Small intestine (tissue), 7 donors: ENCODE measurements around the gene ANKMY1. TPM values are rescaled to one million over a fixed set of nuclear protein-coding genes. Genes with fewer than 3 reads are reported as not detected.

Experiments used
- DNase-seq, 2 donors: peaks; one replicate each; pipeline versions ENCODE4 v3.0.0 to v3.0.0-alpha.2; 2013
- FAIRE-seq: peaks from 2 replicates; lab custom pipeline; 2012; peaks lifted over from hg19 to GRCh38; lab: Jason Lieb, UNC
- H3K27ac ChIP-seq, 3 donors: one replicate each; pipeline ENCODE4 v1.5.1; 2013; ENCODE audit warnings: low read length in 2 of 3, mild to moderate bottlenecking in 2 of 3, control low read depth in 1 of 3, inconsistent platforms in 1 of 3, low read depth in 1 of 3, moderate library complexity in 1 of 3
- H3K27me3 ChIP-seq, 3 donors: one replicate each; pipeline ENCODE4 v1.6.1; 2013; ENCODE audit warnings: low read length in 3 of 3, inconsistent platforms in 1 of 3; ENCODE audit not compliant: control insufficient read depth in 3 of 3, insufficient read depth in 3 of 3
- H3K36me3 ChIP-seq, 3 donors: one replicate each; pipeline ENCODE4 v1.6.1; 2013; ENCODE audit warnings: low read length in 3 of 3, inconsistent platforms in 1 of 3, low read depth in 1 of 3, mild to moderate bottlenecking in 1 of 3, moderate library complexity in 1 of 3; ENCODE audit not compliant: control insufficient read depth in 3 of 3, insufficient read depth in 2 of 3
- H3K4me1 ChIP-seq, 3 donors: one replicate each; pipeline ENCODE4 v1.6.1; 2013; ENCODE audit warnings: low read length in 2 of 3, inconsistent platforms in 1 of 3, low read depth in 1 of 3, mild to moderate bottlenecking in 1 of 3, moderate library complexity in 1 of 3; ENCODE audit not compliant: control insufficient read depth in 3 of 3, insufficient read depth in 2 of 3
- H3K4me3 ChIP-seq, 3 donors: one replicate each; pipeline ENCODE4 v1.5.1; 2013; ENCODE audit warnings: low read length in 3 of 3, control low read depth in 1 of 3, inconsistent platforms in 1 of 3, low read depth in 1 of 3, mild to moderate bottlenecking in 1 of 3, moderate library complexity in 1 of 3
- H3K9me3 ChIP-seq, 2 donors: one replicate each; pipeline ENCODE4 v1.6.1; 2013; ENCODE audit warnings: low read depth in 1 of 2, low read length in 1 of 2; ENCODE audit not compliant: control insufficient read depth in 2 of 2, insufficient read depth in 1 of 2
- WGBS, 3 donors: extraction: QIAGEN DNeasy Blood & Tissue Kit; methylation state at CpG; one replicate each; pipeline ENCODE4 v1.1.7; 2013; 5-methylcytosine and 5-hydroxymethylcytosine counted together
- polyA plus RNA-seq, 4 donors: library from polyadenylated mRNA; stranded (reverse) in 3 of 4; unstranded in 1 of 4; fragments of 200-250 nt in 3 of 4; fragments of 120-200 nt in 1 of 4; gene quantifications; one replicate each; pipeline versions ENCODE4 v1.2.1 to v1.2.3, GENCODE V29; 2013
- donor health status: healthy with polysubstance abuse.
- donor health status: control.
- donor health status: control.
- donor health status: Bipolar disorder and iron deficiency.
- donor health status: healthy.

ANKMY1 gene
- polyA plus RNA-seq, 4 donors: 3.4 to 13.0 (median 5.9) TPM

DNA sequence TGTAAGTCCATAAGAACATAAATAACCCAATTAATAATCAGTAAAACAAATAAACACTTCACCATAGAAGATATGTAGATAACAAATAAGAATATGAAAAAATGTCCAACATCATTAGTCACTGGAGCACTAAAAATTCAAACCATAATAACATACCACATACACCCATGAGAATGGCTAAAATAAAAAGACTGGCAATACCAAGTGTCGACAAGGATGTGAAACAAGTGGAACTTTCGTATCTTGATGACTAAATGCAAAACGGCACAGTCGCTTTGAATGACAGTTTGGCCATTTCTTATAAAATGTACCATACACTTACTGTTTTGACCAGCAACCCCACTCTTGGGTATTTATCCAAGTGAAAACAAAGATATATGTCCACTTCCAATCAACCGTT is 26.8 kb downstream of the ANKMY1 start:
- FAIRE-seq: no peak
- no peaks in the 10 kb centered on the region for H3K27me3 ChIP-seq
- DNase-seq: no peak
- H3K4me1 ChIP-seq: no peaks in the 10 kb centered on the region
- peaks cover 0 to 37% (median 2%) of the 10 kb centered on the region in 3 donors for H3K36me3 ChIP-seq
- peaks cover 0 to 44% of the 10 kb centered on the region in 2 donors for H3K9me3 ChIP-seq
- H3K27ac ChIP-seq: no peak overlapping the region
- WGBS, 3 donors: 98 to 100% (median 99%) methylated on average over 5 of the region's 5 CpGs
- H3K4me3 ChIP-seq: no peak overlapping the region

DNA sequence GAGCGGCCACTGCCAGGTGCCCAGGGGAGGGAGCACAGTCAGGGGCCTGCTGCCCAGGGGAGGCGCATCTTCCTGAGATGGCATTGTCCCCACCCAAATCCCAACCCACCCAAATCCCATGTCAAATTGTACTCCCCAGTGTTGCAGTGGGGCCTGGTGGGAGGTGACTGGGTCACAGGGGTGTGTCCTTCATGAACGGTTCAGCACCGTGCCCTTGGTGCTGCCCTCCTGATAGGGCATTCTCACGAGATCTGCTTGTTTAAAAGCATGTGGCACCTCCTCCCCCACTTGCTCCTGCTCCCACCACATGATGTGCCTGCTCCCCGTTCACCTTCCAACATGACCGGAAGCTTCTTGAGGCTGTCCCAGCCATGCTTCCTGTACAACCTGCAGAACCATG is 27.6 kb downstream of the ANKMY1 start:
- Histone ChIP-seq H3K36me3 (peaks cover 0 to 45% (median 2%) of the 10 kb centered on the region in 3 donors), H3K27ac (no peak overlapping the region), H3K4me1 (no peaks in the 10 kb centered on the region), H3K27me3 (no peaks in the 10 kb centered on the region), H3K4me3 (no peak overlapping the region), H3K9me3 (peaks cover 0 to 52% of the 10 kb centered on the region in 2 donors)
- no peak for DNase-seq
- 94 to 96% (median 94%) methylated on average over 7 of the region's 7 CpGs for WGBS, 3 donors
- no peak for FAIRE-seq

DNA sequence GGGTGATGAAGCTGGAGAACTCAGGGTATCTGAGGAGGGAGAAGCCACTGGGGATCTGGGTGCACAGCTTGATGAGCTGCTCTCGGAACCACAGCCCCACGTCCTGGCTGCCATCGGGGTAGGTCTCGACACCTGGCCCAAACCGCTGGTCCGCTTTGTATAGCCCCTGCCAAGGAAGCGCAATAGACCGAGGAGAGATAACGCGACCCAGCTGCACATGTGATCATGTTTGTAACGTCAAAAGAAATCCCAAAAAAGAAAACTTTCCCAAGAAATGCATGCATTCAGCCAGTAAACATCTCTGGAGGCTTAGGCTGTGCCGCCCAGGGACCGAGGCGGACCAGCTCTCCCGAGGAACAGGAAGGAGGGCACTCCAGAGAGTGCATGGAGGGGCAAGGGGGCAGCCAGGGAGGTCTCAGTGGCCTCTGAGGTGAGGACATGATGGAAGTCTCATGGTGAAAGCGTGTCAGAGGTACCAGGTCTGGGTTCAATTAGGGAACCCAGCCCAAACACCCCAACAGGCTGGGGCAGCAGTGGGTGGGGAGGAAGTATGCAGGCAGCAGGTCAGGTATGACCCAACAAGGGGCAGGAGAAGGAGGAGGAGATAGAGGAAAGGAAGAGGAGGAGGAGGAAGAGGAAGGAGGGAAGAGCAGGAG is 28.3 kb downstream of the ANKMY1 start:
- DNase-seq: no peak
- no peaks in the 10 kb centered on the region for H3K4me1 ChIP-seq
- no peaks in the 10 kb centered on the region for H3K27me3 ChIP-seq
- peaks cover 2 to 48% (median 2%) of the 10 kb centered on the region in 3 donors for H3K36me3 ChIP-seq
- 96 to 98% (median 97%) methylated on average over 16 of the region's 16 CpGs for WGBS, 3 donors
- H3K9me3 ChIP-seq: peaks cover 0 to 58% of the 10 kb centered on the region in 2 donors
- no peak for FAIRE-seq
- no peak overlapping the region for H3K4me3 ChIP-seq
- no peak overlapping the region for H3K27ac ChIP-seq

DNA sequence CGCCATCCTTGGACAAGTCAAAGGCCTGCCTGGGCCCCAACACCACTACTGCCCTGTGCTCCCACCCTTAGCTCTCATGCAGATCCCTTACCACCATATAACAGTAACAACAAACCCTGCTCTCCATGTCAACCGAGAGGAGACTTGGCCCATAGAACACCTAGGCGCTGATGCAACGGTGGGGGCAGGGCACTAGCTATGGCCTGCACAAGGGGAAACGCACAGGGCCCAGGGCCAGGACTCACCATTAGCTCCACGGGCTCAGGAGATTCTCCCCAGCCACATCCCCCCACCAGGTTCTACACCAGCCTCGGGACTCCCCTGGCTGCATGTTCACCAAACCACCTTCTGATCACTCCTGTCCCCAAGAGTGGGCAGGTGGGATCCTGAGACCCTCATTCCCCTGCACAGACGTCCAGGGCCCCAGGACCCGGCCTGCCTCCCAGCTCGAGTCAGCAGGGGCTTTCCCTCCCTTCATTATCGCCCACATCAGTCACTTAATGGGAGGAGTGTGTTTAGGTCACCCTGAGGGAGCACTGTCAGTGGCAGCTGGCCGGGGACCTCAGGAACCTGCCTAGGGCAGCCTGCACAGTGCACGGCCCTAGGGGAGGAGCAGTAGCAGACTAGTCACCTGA is 29.3 kb downstream of the ANKMY1 start:
- no peak for DNase-seq
- H3K27me3 ChIP-seq: no peaks in the 10 kb centered on the region
- peaks cover 0 to 62% of the 10 kb centered on the region in 2 donors for H3K9me3 ChIP-seq
- H3K36me3 ChIP-seq: peaks cover 2 to 51% (median 2%) of the 10 kb centered on the region in 3 donors
- no peaks in the 10 kb centered on the region for H3K4me1 ChIP-seq
- FAIRE-seq: no peak
- 85 to 95% (median 92%) methylated on average over 13 of the region's 13 CpGs for WGBS, 3 donors
- no peak overlapping the region for H3K27ac ChIP-seq
- H3K4me3 ChIP-seq: no peak overlapping the region

DNA sequence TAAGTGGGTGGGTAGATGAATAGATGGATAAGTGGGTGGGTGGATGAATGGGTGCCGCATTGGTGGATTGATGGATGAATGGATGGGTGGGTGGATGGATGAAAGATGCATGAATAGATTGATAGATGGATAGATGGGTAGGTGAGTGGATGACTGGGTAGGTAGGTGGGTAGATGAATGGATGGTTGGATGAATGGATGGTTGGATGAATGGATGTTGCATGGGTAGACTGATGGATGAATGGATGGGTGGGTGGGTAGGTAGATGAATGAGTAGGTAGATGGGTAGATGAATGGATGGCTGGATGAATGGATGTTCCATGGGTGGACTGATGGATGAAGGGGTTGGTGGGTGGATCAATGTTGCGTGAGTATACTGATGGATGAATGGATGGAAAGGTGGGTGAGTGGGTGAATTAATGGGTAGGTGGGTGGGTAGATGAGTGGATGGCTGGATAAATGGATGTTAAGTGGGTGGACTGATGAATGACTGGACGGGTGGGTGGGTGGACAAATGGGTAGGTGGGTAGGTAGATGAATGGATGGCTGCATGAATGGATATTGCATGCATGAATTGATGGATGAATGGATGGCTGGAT is 30.5 kb downstream of the ANKMY1 start:
- no peak for DNase-seq
- Histone ChIP-seq H3K27ac (no peak overlapping the region), H3K9me3 (peaks cover 0 to 60% of the 10 kb centered on the region in 2 donors), H3K4me1 (no peaks in the 10 kb centered on the region), H3K27me3 (no peaks in the 10 kb centered on the region), H3K36me3 (peaks cover 2 to 59% (median 6%) of the 10 kb centered on the region in 3 donors), H3K4me3 (no peak overlapping the region)
- WGBS, 3 donors: 88 to 94% (median 93%) methylated on average over 3 of the region's 3 CpGs
- FAIRE-seq: no peak

DNA sequence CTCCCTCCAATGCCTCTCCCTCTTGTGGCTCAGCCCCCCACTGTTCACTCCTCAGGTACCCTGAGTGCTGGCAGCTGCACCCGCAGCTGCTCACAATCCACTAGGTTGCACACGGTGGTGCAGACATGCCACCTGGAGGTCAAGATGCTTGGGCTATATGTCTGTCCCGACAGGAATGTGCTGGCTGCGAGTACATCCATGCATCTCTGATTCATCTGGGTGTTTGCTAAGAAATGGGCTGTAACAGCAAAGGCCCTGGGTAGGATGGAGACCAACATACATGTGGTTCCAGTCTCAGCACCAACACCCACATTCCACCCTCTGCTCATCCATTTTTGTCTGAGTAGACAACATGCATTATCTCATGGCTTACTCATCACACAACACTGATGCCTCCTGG is 31.3 kb downstream of the ANKMY1 start:
- H3K9me3 ChIP-seq: peaks cover 0 to 56% of the 10 kb centered on the region in 2 donors
- no peak overlapping the region for H3K27ac ChIP-seq
- 87 to 91% (median 90%) methylated on average over 4 of the region's 4 CpGs for WGBS, 3 donors
- H3K27me3 ChIP-seq: no peaks in the 10 kb centered on the region
- FAIRE-seq (no peak), DNase-seq (no peak)
- no peaks in the 10 kb centered on the region for H3K4me1 ChIP-seq
- H3K4me3 ChIP-seq: no peak overlapping the region
- H3K36me3 ChIP-seq: peaks cover 2 to 59% (median 6%) of the 10 kb centered on the region in 3 donors

DNA sequence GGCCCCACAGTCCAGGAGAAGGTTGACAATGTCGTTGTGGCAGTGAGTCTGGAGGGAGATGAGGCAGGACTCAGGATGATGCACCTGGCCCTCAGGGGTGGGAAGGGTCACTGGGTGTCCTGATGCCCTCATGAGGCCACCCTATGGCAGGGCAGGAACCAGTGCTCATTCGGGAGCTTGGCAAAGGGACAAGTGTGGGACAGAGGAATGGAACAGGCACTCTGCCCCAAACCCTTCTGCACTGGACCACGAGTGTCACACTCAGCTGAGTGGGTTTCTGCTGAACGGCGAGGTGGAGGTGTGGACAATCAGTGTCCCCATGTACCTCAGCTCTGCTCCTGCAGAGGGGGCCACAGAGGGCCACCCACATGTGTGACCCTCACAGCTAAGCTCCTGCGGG is 32.0 kb downstream of the ANKMY1 start:
- DNase-seq: no peak
- H3K4me3 ChIP-seq: no peak overlapping the region
- 97 to 100% (median 98%) methylated on average over 6 of the region's 6 CpGs for WGBS, 3 donors
- H3K4me1 ChIP-seq: no peaks in the 10 kb centered on the region
- H3K27ac ChIP-seq: no peak overlapping the region
- H3K27me3 ChIP-seq: no peaks in the 10 kb centered on the region
- FAIRE-seq: no peak
- H3K36me3 ChIP-seq: peaks cover 2 to 59% (median 6%) of the 10 kb centered on the region in 3 donors
- H3K9me3 ChIP-seq: peaks cover 0 to 54% of the 10 kb centered on the region in 2 donors

DNA sequence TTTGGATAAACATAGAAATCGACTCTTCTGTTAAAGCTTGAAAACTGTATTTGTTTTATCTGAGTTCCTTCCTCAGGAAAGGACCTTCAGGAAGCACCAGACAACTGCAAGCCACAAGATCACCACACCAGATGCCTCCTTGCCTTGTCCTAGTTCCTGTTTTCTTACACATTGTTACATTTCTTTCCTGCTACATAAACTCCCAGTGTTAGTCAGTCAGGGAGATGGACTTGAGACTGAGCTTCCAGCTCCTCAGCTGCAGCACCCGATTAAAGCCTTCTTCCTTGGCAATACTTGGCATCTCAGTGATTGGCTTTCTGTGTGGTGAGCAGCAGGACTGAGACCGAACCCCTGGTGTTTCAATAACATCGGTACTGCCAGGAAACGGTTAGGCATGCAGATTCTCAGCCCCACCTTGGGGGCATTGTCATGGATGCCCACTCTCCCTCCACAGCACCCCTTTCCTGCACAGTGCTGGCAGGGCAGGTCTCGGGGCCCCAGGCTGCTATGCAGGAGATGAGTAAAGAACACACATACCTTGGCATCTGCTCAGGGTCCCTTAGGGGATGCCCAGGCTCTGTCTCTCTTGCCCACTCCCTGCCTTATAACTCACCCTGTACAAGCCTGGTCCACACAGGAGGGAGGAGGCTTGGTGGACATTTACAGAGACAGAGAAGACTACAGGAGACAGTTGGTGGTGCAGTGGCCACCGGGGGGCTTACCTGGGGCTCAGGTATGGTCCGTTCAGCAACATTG is 32.6 kb downstream of the ANKMY1 start:
- 81 to 94% (median 87%) methylated on average over 8 of the region's 8 CpGs for WGBS, 3 donors
- no peak for DNase-seq
- Histone ChIP-seq H3K4me3 (no peak overlapping the region), H3K27ac (no peak overlapping the region), H3K4me1 (no peaks in the 10 kb centered on the region), H3K36me3 (peaks cover 2 to 54% (median 6%) of the 10 kb centered on the region in 3 donors), H3K27me3 (peaks cover 0 to 5% (median 0%) of the 10 kb centered on the region in 3 donors), H3K9me3 (peaks cover 0 to 48% of the 10 kb centered on the region in 2 donors)
- no peak for FAIRE-seq
